Measurements from ENCODE around the gene NFAM1.
A peak's percentile ranks its signal among the peaks of the same experiment; 100 is the strongest.

Gene NFAM1

DNA sequence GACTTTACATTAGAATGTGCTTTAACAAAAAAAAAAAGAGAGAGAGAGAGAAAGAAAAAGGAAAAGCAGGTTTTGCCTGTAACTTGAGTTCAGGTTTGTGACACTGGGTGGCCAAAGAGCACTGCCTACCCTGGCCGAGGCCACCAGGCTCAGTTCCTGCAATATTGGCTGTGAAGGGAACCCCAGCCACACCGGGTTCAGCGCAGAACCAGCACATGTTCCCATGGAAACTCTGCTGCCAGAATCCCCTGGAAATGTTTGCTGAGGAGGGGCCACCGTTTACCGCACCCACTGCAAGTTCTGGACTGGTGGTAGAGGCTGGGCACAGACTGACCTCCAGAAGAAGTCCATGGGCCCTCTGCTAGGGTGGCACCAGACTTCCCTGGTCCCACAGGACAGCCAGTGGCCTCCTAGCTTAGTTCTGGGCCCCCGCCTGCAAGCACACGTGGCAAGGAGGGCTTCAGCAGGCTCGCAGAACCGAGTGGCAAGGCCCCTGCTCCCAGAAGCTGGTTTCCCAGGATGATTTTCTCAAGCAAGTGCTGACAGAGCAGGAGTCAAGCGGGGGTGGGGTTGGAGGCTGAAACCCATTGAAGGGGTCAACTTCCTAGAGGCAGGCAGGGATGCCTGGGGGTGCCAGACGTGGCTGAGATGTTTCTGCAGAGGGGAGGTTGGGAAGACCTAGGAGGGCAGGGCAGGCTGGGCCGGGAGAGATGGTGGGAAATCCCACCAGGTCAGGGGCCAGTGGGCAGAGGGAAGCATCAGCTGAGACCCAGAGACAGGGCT lies 51.2 kb downstream of the NFAM1 start:
- DNase-seq, result no peak

DNA sequence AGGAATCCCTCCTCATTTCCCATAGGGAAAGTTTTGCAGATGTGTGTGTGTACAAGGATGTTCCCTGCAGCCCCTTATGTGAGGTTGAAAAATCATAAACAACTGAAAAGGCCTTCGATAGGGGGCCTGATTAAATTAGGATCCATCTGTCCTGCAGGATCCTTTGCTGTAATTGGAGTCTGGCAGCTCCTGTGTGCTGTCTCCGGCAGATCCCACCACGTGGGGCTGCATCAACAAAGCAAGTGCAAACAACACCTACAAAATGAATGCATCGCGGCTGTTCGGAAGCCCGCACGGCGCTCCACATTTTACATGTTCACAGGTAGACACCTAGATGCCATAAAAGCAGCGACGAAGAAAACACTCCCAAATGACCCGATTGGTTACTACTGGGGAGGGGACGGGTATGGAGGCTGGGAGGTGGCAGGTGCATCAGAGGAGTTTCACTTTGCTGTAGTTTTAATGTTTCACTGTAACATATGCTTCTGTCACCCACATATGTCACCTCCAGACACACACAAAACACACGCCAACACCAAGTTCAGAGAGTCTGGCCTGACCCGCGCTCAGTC lies 52.2 kb downstream of the NFAM1 start:
- DNase-seq, result no peak

DNA sequence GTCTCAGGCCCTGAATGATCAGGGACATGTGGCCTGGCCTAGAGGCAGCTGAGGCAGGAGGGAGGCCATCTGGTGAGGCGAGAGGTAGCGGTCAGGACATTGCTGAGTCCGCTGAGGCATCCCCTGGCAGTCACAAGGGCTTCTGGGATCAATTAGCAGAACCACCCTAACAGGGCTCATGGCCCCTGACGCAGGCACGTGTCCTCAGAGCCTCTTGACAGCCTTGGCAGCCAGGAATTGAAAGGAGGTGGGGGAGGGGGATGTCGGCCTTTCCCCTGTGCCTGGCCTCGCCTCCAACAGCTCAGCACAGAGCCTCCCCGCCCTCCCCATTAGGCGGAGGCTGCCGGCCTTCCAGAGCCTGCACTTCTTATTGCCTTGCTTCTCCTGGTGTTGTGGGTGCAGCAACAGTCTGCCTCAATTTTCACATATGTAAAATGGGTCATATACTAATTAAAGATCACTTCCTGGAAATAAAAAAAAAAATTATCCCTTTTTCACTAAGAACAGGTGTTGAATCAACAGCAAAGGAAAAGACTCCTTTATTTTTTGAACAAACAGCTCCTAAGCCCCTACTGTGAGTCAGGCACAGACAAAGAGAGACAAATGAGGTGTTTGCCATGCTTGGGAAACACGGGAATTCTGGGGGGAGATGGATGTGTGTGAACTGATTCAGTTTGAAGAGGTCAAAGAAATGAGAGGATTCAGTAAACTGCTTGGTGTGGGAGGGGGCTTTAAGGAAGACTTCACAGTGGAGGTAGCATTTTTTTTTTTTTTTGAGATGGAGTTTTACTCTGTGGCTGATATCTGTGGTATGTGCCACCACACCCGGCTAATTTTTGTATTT lies 55.3 kb downstream of the NFAM1 start:
- peak; percentile 91 for DNase-seq

DNA sequence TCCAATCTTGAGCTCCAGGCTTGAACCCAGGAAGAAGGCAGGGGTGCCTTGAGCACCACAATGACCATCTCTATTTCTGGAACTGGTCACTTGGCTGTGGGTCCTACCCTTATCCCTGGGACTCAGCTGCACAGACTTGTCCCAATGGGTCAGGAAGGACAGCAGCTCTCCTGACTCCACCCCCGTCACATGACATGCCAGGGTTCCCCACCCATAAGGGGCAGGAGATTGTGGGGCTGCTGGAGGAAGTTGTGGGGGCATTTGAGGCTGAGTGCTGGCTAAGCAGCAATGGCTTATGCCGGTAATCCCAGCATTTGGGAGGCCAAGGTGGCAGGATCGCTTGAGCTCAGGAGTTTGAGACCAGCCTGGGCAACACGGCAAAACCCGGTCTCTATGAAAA lies 56.2 kb downstream of the NFAM1 start:
- DNase-seq, result no peak

DNA sequence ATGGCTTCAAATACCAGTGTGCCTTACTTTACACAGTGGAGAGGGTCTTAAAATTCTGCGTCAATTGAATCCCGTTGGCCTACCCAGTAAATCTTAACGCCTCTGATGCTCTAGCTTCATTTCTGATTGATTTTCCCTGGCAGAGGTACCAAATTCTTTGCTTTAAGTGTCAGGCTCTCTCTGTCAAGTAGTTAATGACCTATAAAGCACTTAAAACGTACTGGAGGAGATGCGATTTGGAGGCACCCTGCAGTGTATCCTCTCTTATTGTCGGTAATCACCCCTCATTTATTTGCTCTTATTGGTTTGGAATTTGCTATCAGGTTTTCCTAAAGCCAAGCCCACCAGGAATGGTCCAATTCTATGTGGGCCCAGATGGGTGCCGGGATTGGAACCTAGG lies 59.2 kb downstream of the NFAM1 start:
- DNase-seq, result no peak

- no peak for DNase-seq
Observed at GRCh38 chr22:42371501-42371900, 60.7 kb downstream of the NFAM1 start.

DNA sequence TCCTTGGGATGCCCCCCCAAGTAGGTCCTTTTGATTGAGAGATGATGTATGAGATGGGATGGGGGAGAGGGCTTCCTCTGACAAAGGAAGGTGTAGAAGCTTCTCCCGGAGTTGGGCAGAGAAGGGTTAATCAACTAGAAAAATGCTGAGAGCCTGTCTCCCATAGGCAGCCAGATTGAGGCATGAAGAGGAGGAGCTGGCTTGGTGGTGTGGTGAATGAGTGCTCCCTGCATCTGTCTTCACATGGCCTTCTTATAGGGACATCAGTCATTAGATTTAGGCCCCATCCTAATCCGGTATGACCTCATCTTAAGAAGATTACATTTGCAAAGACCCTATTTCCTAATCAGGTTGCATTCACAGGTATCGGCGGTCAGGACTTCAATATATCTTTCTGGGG lies 61.1 kb downstream of the NFAM1 start:
- no peak for DNase-seq

DNA sequence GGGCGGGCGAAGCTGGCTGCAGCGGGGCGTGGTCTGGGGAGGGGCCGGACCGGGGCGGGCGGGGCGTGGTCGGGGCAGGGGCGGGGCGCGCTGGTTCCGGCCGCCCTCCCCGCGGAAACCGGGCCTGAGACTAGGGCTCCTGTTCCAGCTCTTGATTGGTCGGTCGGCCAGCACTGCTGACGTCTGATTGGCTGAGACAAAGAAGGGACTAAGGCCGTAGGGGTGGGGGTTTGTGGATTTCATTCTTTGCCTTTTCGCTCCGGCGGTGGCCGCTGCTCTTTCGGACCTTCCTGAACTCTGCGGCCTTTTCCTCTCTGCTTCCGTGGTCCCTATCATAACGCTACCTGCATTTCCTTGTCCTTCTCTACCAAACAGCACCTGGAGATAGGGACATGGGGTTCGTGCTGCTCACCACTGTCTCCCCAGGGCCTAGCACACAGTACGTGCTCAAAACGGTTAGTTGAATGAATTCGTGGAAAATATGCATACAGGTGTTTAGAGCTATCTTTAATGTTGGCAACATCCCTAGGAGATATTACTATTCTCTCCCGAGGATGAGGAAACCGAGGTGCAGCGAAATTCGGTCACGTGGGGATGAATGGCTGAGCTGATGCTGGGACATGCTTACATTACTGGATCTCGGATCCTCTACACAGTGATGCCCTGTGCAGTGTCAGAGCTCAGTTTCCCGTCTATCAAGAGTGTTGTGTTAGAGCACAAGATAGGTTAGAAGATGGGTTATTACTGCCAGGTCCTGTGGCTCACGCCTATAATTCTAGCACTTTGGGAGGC lies 62.8 kb downstream of the NFAM1 start:
- peak; percentile 79 for DNase-seq

GRCh38 chr22:42368379-42369249 lies 63.6 kb downstream of the NFAM1 start:
- DNase-seq, result peak; percentile 79

- DNase-seq, result no peak
Observed at GRCh38 chr22:42367980-42368378, 64.2 kb downstream of the NFAM1 start.

- DNase-seq, result no peak
Observed at GRCh38 chr22:42366806-42367581, 65.2 kb downstream of the NFAM1 start.

DNA sequence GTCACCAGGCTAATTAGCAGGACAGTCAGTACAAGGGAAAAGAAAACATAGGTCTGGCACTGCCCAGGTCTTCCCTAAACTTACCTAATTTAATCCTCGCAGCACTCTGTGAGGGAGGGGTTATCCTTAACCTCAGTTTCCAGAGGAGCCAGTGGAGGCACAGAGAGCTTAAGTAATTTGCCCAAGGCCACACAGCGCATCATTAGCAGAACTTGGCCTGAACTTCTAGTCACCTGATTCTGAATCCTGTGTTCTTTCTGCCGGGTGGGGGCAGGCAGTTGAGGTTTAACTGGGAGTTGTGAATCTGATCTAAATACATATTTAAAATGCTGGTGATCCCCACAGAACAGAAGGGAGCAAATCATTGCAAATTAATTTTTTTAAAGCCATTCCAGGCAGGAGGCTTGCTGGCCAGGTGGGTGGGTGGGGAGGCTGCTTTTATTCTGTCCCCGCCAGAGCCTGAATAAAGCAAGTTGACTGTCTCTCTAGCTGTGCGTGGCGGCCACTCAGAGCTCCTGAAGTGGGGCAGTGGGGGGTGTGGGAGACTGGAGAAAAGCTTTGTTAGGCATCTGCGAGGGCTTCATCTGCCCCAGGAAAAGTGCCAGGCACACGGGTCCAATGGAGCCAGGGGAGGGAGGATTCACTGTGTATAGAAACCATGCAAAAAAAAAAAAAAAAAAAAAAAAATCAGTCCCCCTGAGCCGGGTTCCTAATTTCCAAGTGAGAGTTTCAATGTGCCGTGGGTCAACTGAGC lies 66.1 kb downstream of the NFAM1 start:
- DNase-seq, result no peak

DNA sequence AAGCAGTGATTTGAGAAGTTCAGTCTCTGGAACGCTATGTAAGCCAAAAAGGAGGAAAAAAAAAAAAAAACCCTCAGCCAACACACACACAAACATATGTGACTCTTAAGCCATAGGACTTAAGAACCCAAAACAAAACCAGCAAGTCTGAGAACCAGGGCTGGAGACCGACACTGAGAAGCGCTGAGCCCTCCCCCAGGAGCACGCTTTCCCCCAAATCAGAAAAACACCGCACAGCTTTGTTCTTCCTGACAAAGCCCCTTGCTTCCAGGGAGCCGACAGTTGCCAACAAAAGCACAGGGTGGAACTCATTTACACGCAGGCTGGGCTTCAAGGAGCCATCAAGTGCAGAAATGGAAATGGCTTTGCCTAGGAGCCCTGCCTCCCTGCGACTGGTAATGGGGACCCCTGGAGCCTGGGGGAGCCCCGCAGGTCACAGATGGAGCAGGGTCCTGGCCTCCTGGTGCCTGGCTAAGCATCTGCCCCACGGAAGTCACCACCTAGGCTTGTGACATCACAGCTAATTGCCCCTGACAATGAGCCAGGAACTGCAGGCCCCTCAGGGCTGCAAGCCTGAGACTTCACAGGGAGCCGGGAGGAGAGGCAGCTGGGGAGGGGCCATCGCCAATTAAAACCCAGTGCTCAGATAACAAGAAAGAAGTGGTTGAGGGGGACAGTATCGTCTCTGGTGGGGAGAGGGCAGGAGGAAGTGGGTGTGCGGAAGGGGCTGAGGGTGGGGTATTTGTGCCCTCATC lies 66.9 kb downstream of the NFAM1 start:
- DNase-seq, result peak; percentile 91

- DNase-seq, result peak; percentile 73
Observed at GRCh38 chr22:42364604-42365110, 67.5 kb downstream of the NFAM1 start.

DNA sequence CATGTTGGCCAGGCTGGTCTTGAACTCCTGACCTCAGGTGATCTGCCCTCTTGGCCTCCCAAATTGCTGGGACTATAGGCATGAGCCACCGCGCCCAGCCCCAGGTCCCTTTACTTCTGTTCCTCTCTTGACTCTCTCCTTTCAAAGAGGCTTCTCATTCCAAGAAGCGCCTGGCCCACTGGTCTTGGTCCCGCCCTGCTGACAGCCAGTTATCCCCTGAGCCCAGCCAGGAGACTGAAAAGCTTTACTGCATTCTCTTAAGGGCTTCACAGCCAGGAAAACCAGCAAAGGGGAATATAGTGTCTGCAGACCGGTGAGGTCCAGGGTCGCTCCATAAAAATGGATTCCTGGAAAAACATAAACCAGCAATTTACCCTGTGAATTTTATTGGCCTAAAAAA lies 68.3 kb downstream of the NFAM1 start:
- DNase-seq, result no peak

- DNase-seq, result no peak
Observed at GRCh38 chr22:42361523-42361922, 70.7 kb downstream of the NFAM1 start.

DNA sequence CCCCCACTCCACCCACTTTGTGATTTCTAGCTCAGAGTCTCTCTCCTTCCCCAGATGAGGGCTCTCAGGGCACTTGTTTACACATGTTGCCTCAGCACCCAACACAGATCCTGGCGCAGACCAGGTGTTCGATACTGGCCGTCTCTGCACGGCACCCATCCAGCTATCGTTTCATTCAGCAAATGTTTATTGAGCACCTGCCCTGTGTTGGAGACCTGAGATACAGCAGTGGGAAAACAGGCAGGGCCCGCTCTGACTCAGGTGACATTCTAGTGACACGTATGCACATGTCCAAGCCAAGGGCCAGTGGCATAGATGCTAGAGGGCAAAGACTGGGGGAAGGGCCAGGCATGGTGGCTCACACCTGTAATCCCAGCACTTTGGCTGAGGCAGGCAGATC lies 71.9 kb downstream of the NFAM1 start:
- no peak for DNase-seq

- DNase-seq, result no peak
Observed at GRCh38 chr22:42358643-42359558, 73.3 kb downstream of the NFAM1 start.
